ENCODE results near the gene AP4E1.
"Not testable (repeated sequence)": the region's sequence is repeated elsewhere in the genome, so short reads cannot be mapped to it uniquely, and the experiment has no call there.

Gene AP4E1

DNA sequence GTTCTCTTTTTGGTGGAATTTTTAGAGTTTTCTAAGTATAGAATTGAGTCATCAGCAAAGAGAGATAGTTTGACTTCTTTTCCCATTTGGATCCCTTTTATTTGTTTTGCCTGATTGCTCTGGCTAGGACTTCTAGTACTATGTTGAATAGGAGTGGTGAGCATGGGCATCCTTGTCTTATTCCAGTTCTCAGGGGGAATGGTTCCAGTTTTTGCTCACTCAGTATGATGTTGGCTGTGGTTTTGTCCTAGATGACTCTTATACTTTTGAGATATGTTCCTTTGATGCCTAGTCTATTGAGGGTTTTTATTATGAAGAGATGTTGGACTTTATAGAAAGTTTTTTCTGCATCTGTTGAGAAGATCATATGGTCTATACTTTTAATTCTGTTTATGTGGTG lies 113.7 kb downstream of the AP4E1 start:
- DNase-seq (ENCODE audit: low spot score), result no peak

DNA sequence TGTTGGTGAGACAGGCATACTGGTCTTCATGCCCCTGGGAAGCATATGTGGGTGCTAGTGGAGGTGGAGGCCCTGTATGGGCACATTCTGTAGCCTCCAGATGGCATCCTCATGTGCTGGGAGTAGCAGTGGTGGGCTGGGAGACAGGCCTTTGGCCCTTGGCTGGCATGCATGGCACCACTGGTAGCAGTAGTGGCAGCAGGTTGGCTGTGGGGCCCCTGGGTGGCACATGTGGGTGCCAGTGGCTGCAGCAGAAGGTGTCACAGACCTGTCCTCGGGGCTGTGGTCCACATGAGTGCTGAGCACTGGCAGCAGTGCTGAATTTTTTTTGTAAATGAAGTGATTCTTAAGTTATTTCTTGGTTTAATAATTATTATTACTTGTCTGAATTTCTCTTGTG lies 115.0 kb downstream of the AP4E1 start:
- DNase-seq (ENCODE audit: low spot score), result no peak

DNA sequence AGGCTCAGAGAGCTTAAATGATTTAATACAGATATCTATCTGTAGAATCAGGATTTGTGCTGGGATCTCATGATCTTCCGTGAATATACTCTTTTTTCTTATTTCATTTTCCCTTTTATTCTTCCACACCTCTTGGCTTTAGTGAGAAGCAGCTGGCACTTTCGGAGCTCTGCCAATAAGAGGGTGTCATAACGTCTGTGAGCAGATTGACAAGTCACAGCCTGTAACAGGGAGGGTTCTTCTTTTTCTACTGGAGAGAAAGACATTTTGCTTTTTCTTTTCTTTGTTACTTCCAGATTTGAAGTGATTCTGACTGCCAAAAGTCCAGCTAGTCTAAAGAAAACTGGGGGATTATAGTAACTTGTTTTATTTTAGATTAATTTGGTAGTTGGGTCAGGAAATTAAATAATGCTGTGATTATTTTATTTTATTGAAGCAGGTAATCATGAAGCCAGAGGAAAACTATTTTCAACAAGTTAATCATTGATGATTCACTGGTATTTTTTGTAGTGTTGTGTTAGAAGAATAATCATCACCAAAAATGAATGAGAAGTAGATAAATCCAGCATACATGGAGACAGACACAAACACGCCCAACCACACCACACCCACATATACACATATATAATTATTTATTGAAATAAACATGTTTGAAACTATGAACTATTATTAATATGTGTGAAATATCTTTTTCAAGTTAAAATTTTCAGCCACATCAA lies 116.4 kb downstream of the AP4E1 start:
- no peak for DNase-seq (ENCODE audit: low spot score)

DNA sequence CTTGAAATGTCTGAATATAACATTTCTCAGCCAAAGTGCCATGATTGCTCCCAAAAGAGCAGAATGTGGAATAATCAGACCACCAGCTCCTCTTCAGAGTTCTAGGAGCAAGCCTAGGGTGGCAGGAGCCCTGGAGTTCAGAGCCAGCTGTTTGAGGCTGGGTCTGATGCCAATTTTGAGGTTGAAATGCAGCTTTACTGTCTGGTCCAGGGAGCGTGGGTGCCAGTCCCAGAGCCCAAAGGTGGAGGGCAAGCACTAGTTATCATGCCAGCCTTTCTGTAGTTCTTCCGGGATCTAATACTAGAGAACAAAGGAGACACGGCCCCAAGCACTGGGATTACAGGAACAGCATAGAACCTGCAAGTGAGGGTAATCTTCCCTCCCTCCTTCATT lies 117.0 kb downstream of the AP4E1 start:
- no peak for DNase-seq (ENCODE audit: low spot score)

DNA sequence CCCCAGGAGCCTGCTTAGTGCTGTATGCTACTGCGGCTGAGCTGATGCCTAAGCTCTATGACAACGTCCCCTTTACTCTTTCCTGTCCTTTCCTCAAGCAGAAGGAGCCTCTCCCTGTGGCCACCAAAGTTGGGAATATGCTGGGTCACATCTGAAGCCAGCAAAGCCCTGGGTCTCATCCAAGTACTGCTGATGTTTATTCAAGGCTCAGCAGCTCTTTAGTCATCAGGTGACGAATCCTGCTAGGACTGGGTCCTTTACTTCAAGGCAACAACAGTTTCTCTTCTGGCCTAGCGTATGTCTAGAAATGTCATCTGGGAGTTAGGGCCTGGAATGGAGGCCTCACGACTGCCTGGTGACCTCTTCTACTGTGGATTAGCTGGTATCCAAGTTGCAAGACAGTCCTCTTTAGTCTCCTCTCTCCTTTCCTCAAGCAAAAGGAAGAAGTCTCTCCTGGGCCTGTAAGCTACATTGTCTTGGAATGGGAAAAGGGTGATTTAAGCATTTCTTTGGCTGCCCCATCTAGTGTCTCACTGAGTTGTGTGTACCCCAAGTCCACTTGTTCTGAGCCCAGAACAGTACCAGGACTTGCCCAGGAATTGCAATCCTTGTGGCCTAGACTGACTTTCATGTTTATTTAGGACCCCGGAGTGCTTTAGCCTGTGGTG lies 122.3 kb downstream of the AP4E1 start:
- no peak for DNase-seq (ENCODE audit: low spot score)

DNA sequence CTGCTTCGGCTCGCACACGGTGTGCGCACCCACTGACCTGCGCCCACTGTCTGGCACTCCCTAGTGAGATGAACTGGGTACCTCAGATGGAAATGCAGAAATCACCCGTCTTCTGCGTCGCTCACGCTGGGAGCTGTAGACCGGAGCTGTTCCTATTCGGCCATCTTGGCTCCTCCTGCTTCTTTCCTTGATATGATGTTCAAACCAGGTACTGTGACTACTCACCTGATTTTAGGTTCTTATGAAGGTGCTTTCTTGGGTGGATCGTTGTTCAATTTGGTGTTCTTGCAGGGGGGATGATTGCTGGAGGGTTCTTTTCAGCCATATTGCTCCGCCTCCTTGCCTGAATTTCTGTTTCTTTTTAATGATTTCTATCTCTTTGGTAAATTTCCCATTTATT lies 129.0 kb downstream of the AP4E1 start:
- DNase-seq (ENCODE audit: low spot score), result not testable (repeated sequence)

DNA sequence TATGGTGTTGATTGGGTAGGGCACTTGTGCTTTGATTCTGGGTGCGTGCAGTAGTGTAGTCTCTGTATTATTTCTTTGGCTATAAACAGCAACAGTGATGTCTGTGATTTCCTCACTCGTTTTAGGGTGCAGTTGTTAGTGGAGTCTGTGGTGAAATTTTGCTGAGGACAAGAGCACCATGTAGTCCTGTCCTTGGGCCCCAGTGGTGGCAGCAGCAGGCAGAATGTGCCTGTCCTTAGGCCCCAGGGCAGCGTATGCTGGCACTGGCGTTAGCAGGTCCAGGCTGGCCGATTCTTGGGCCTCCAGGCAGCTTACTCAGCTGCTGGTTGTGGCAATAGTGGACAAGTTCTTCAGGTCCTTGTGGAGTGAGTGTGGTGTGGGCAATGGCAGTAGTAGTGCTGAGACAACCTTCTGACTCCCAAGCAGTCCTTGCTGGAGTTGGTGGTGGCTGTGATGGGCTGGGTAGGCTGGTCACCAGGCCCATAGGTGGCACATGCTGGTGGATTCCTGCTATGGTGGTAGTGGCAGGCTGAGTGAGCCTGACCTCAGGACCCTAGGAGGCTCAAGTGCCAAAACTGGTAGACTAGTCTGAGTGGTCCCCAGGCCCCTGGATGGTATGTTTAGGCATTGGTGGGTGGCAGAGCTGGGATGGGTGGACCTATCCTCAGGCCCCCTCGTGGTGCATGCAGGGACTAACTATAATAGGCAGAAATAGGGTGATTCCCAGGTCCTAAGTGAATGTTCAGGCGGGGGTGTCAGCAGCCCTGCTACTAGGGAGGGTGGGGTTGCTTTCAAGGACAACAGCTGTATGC lies 129.9 kb downstream of the AP4E1 start:
- DNase-seq (ENCODE audit: low spot score), result no peak

DNA sequence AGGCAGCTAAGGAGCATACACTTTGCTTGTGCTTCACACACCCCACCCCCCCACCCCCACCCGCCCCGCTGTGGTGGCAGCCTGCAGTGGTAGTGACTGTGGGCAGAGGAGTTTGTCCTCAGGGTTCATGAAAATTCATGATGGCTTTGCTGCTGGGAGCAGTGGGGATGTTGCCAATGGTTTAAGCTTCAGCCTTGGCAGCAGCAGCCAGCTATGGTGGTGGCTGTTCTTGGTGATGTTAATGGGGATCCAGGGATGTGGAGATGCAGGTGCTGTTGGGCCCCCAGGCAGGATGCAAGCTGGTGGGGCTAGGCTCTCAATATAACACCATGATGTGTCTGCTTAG lies 130.5 kb downstream of the AP4E1 start:
- DNase-seq (ENCODE audit: low spot score), result no peak

DNA sequence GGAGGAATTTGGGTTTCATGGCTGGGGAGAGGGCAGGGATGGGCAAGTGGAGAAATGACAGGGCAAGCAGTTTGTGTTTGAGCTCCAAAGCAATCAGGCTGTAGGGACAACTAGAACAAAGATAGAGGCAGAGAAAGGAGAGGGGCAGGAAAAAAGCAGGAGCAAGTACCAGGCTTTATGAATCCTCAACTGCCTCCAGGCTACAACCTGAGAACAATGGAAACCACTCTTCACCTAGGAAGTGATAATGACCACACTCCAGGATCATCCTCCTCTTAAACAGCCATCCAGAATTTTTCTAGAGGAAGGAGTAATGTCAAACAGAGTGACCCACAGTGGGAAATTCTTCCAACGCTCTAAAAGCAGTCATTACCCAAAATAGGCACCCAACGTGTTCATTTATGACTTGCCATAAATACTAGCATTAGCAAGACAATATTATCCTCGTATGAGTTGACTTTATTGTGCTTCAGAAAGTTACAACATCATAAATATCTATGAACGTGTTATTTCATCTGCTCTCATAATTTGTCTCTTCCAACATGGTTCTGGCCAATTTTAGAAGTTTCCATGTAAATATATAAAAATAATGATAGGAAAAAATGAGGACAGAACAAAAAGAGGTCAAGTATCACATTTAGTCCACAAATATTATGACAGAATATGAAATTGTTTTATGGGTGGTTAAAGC lies 135.7 kb downstream of the AP4E1 start:
- DNase-seq (ENCODE audit: low spot score), result no peak

DNA sequence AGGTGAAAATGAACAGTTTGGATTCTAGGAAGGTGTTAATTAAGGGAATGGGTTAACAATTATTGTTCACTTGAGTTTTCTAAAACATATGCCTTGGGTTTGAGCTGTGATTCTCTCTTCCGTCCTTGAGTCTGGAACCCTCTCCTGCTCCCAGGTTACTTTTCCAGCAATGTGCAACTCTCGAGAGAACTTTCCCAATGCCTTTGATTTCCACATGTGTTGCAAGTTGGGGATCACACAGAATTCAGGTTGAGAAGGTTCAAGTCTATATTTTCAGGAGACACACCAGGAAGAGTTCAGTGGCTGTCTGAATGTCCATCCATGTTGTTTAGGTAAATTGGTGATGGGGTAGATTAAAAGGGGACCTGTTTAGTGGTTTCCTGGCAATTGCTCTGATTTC lies 137.5 kb downstream of the AP4E1 start:
- no peak for DNase-seq (ENCODE audit: low spot score)

DNA sequence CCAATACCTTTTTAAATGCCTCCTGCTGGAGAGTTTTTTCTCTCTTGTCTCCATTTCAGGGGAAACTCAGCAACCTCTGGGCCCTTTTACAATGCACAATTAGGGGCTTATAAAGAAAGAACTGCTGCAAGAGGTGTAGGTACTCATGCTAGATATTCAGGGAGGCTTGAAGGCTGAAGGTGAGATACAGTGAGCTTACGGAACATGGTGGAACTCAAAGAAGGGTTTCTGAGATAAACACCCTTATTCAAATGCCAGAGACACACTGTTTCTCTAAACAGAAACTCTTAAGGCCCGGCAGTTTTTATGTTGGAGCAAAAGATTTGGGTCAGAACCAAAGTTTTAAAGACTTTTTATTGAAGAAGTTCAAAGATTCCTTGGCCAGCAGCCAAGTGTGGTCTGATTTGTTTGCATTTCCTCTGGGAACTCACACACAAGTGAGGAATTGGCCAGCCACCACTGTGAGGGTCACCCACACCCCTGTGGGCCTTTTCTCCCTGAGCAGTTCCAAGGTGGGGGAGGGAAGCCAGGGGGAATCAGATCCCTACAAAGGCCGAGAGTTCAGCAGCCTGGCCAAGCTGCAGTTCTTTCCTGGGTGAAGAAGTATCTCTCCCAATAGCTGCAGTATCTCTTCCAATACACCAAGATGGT lies 138.4 kb downstream of the AP4E1 start:
- DNase-seq (ENCODE audit: low spot score), result no peak

DNA sequence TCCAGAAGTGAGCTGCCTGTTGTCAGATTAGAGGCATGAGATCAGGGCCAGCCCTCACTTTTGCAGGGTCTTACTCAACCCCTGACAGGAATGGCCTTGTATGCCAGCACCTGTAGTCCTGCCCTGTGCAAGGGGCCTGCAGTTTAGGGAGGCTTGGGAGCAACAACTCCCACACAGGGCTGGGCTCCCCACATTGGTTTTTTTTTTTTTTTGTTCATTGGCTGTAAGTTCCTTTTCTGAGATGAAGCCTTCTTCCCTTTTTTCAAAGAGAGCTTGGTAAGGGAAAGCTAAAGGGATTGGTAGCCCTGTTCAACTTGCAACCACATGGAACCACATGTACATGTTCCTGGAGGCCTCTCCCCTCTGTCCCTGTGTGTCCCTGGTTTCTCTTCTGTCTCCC lies 139.8 kb downstream of the AP4E1 start:
- DNase-seq (ENCODE audit: low spot score), result no peak

DNA sequence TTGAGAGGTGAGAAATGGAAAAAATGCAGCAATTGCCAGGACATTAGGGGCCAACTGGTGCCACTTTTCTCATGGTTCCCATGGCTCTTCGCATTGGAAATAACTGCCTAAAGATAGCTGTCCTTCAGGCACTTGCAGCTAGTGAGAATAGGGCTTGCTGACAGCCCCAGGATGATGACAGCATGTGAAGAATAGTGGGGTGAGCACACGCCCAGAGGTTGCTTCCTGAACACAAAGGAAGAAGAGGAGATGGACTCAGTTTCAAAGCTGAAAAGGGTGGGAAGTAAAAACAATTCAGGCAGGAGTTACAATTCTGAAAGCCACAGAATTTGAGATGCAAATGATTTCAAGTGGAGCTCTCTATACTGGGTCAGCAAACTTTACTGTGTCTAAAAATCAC lies 140.6 kb downstream of the AP4E1 start:
- DNase-seq (ENCODE audit: low spot score), result no peak

DNA sequence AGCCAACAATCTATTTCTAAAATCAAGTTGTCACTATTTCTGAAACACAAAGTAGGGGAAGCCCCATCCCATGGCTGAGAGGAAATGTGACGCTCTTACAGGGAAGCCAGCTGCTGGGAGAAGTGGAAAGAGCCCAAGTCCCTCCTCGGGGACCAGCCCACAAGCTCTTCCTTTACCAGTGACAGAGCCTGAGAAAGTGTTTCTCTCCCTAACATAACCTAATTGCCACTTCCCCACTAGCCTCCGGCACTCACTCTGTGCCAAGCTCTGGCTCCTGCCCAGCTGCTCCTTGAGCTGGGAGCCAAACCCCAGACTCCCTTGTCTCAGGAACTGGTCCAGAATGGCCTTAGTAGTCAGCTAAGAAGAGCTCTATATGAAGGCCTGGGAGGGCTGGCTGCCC lies 143.3 kb downstream of the AP4E1 start:
- no peak for DNase-seq (ENCODE audit: low spot score)

DNA sequence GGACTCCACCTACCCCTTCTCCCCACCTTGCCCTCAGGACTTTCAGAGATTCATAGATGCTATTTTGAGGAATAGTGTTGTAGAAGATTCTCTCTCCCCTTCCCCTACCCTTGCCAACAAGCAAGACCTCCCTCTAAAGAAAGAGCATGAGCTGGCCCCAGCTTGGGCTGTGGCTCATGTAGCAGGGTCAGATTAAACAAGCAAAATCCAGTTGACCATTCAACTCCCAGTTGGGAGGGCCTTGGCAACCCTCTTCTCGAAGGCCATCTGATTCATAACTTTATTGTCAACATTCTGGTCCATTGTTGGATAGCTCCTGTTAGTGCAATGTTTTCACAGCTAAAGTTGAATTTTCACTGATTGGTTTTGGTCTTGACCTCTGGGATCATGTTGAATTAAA lies 145.1 kb downstream of the AP4E1 start:
- DNase-seq (ENCODE audit: low spot score), result no peak

DNA sequence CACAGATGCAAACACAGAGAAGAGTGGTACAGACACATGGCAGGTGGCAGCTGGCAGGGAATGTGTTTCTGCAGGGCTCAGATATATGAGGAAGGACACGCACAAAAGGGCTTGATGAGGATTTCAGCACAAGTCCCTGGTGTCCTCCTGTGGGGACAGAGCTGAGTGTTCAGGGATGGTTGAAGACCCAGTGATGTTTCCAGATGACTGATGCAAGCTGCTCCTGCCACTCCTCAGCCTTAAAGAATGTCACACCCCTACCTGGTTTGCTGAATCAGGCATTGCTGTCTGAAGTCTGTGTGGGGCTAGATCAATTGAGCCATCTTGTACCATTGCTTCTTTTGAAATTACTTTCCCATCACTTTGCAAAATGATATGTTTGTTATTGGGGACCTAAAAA lies 146.1 kb downstream of the AP4E1 start:
- no peak for DNase-seq (ENCODE audit: low spot score)

Data from SK-N-DZ (cell line).